ENCODE results near the gene DIDO1. TPM values are rescaled to one million over a fixed set of nuclear protein-coding genes. Genes with fewer than 3 reads are reported as not detected.

Gene DIDO1
- total and polyA plus RNA-seq, 5 experiments from 2014 or later, result 26.8 to 132 (median 45.8) TPM

GRCh38 chr20:62834967-62835730, 91.2 kb downstream of the DIDO1 start:
- H3K9me3 Mint-ChIP-seq, result no peaks in the 10 kb centered on the region
- DNase-seq (no peak), ATAC-seq (no peak)
- no peak overlapping the region for H3K4me3 Mint-ChIP-seq
- no peak overlapping the region for H3K27ac Mint-ChIP-seq
- H3K27me3 Mint-ChIP-seq, result peaks cover 0 to 8% (median 0%) of the 10 kb centered on the region in 5 donors
- H3K4me1 Mint-ChIP-seq, result peaks cover 0 to 19% (median 5%) of the 10 kb centered on the region in 4 donors
- POLR2A ChIA-PET, result no interaction called here
- no peaks in the 10 kb centered on the region for H3K36me3 Mint-ChIP-seq

GRCh38 chr20:62832951-62833391, 93.3 kb downstream of the DIDO1 start:
- Mint-ChIP-seq H3K36me3 (no peaks in the 10 kb centered on the region), H3K27me3 (peaks cover 0 to 8% (median 0%) of the 10 kb centered on the region in 5 donors), H3K9me3 (no peaks in the 10 kb centered on the region), H3K4me3 (peak overlapping the region in 2 of 10 donors; percentile 35 to 39), H3K27ac (peak overlapping the region in 2 of 10 donors; percentile 19 to 37), H3K4me1 (peaks cover 0 to 15% (median 4%) of the 10 kb centered on the region in 4 donors)
- POLR2A ChIA-PET, result no interaction called here
- ATAC-seq, result peak in 1 of 2 donors; percentile 28
- DNase-seq, result no peak

GRCh38 chr20:62832212-62832922, 93.9 kb downstream of the DIDO1 start:
- no peaks in the 10 kb centered on the region for H3K9me3 Mint-ChIP-seq

GRCh38 chr20:62831854-62832211, 94.5 kb downstream of the DIDO1 start:
- Mint-ChIP-seq H3K36me3 (no peaks in the 10 kb centered on the region), H3K4me1 (peaks cover 0 to 14% (median 4%) of the 10 kb centered on the region in 4 donors), H3K27ac (peak overlapping the region in 1 of 10 donors; percentile 24), H3K27me3 (peaks cover 0 to 8% (median 0%) of the 10 kb centered on the region in 5 donors), H3K9me3 (no peaks in the 10 kb centered on the region), H3K4me3 (no peak overlapping the region)
- DNase-seq, result no peak
- POLR2A ChIA-PET, result no interaction called here
- ATAC-seq, result no peak

More at GRCh38 chr20:62832212-62832922, 93.9 kb downstream of the DIDO1 start:
- DNase-seq (peak in 1 of 10 donors; percentile 71), ATAC-seq (peak; percentile 14 to 82)
- POLR2A ChIA-PET, result interaction anchor here (0.6 kb wide), 1 partner anchor 178 kb away, joined by 4 read pairs; no protein-coding TSS in a partner anchor
- Mint-ChIP-seq H3K4me1 (peaks cover 0 to 14% (median 4%) of the 10 kb centered on the region in 4 donors), H3K27ac (peak overlapping the region in 1 of 10 donors; percentile 19), H3K4me3 (peak overlapping the region in 1 of 10 donors; percentile 35), H3K36me3 (no peaks in the 10 kb centered on the region), H3K27me3 (peaks cover 0 to 8% (median 0%) of the 10 kb centered on the region in 5 donors)

GRCh38 chr20:62831361-62831788, 94.9 kb downstream of the DIDO1 start:
- H3K27me3 Mint-ChIP-seq, result peaks cover 0 to 8% (median 0%) of the 10 kb centered on the region in 5 donors
- peaks cover 0 to 14% (median 4%) of the 10 kb centered on the region in 4 donors for H3K4me1 Mint-ChIP-seq
- DNase-seq (no peak), ATAC-seq (no peak)
- POLR2A ChIA-PET, result no interaction called here
- no peak overlapping the region for H3K27ac Mint-ChIP-seq
- no peak overlapping the region for H3K4me3 Mint-ChIP-seq
- H3K9me3 Mint-ChIP-seq, result no peaks in the 10 kb centered on the region
- no peaks in the 10 kb centered on the region for H3K36me3 Mint-ChIP-seq

GRCh38 chr20:62830821-62831220, 95.5 kb downstream of the DIDO1 start:
- H3K27ac Mint-ChIP-seq, result no peak overlapping the region
- DNase-seq, result peak in 1 of 10 donors; percentile 55

GRCh38 chr20:62830251-62830650, 96.1 kb downstream of the DIDO1 start:
- no peak for ATAC-seq
- no peak overlapping the region for H3K27ac Mint-ChIP-seq
- peaks cover 0 to 2% (median 0%) of the 10 kb centered on the region in 5 donors for H3K27me3 Mint-ChIP-seq

More at GRCh38 chr20:62830821-62831220, 95.5 kb downstream of the DIDO1 start:
- POLR2A ChIA-PET, result no interaction called here
- no peak overlapping the region for H3K4me3 Mint-ChIP-seq
- H3K27me3 Mint-ChIP-seq, result peaks cover 0 to 8% (median 0%) of the 10 kb centered on the region in 5 donors
- H3K4me1 Mint-ChIP-seq, result peaks cover 0 to 14% (median 4%) of the 10 kb centered on the region in 4 donors
- no peaks in the 10 kb centered on the region for H3K9me3 Mint-ChIP-seq
- H3K36me3 Mint-ChIP-seq, result no peaks in the 10 kb centered on the region
- no peak for ATAC-seq

GRCh38 chr20:62829231-62830230, 96.8 kb downstream of the DIDO1 start:
- ATAC-seq (no peak), DNase-seq (peak in 1 of 10 donors; percentile 60)
- POLR2A ChIA-PET, result interaction anchor here (0.6 kb wide), 1 partner anchor 227 kb away, joined by 4 read pairs; no protein-coding TSS in a partner anchor
- Mint-ChIP-seq H3K36me3 (no peaks in the 10 kb centered on the region), H3K4me1 (peaks cover 0 to 14% (median 6%) of the 10 kb centered on the region in 4 donors), H3K27me3 (no peaks in the 10 kb centered on the region), H3K4me3 (no peak overlapping the region), H3K9me3 (no peaks in the 10 kb centered on the region), H3K27ac (no peak overlapping the region)

More at GRCh38 chr20:62830251-62830650, 96.1 kb downstream of the DIDO1 start:
- Mint-ChIP-seq H3K4me3 (no peak overlapping the region), H3K9me3 (no peaks in the 10 kb centered on the region), H3K36me3 (no peaks in the 10 kb centered on the region), H3K4me1 (peaks cover 0 to 14% (median 4%) of the 10 kb centered on the region in 4 donors)
- POLR2A ChIA-PET, result no interaction called here
- DNase-seq, result peak in 1 of 10 donors; percentile 55

GRCh38 chr20:62828511-62829230, 97.6 kb downstream of the DIDO1 start:
- H3K36me3 Mint-ChIP-seq, result no peaks in the 10 kb centered on the region
- no peaks in the 10 kb centered on the region for H3K27me3 Mint-ChIP-seq
- ATAC-seq (no peak), DNase-seq (peak in 1 of 10 donors; percentile 58)
- peaks cover 0 to 14% (median 6%) of the 10 kb centered on the region in 4 donors for H3K4me1 Mint-ChIP-seq
- H3K27ac Mint-ChIP-seq, result no peak overlapping the region
- no peak overlapping the region for H3K4me3 Mint-ChIP-seq
- H3K9me3 Mint-ChIP-seq, result no peaks in the 10 kb centered on the region
- POLR2A ChIA-PET, result interaction anchor here (0.6 kb wide), 1 partner anchor 228 kb away, joined by 4 read pairs; no protein-coding TSS in a partner anchor

GRCh38 chr20:62828051-62828450, 98.3 kb downstream of the DIDO1 start:
- no peaks in the 10 kb centered on the region for H3K36me3 Mint-ChIP-seq
- DNase-seq (peak in 1 of 10 donors; percentile 28), ATAC-seq (no peak)
- no peaks in the 10 kb centered on the region for H3K9me3 Mint-ChIP-seq
- H3K27me3 Mint-ChIP-seq, result no peaks in the 10 kb centered on the region
- no peak overlapping the region for H3K4me3 Mint-ChIP-seq
- POLR2A ChIA-PET, result no interaction called here
- peaks cover 0 to 16% (median 7%) of the 10 kb centered on the region in 4 donors for H3K4me1 Mint-ChIP-seq
- no peak overlapping the region for H3K27ac Mint-ChIP-seq

All from naive thymus-derived CD8-positive, alpha-beta T cell (primary cell).